ENCODE data around the gene RXFP1.

DNA sequence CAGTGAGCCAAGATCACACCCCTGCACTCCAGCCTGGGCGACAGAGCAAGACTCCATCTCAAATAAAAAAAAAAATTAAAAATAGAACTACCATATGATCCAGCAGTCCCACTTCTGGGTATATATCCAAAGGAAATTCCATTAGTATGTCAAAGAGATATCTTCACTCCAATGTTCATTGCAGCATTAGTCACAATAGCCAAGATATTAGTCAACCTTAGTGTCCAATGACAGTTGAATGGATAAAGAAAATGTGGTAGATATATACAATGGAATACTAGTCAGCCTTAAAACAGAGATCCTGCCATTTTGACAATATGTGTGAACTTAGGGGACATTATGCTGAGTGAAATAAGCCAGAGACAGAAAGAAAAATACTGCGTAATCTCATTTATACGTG, 100.6 kb downstream of the RXFP1 start:
- TF ChIP-seq POLR2A (IDR thresholded peaks at IDR 0.05) (no peak), CTCF (IDR thresholded peaks at IDR 0.05) (no peak), POLR2AphosphoS5 (IDR thresholded peaks at IDR 0.05) (no peak), EP300 (IDR thresholded peaks at IDR 0.05) (no peak)

All from stomach (tissue), 4 donors.